K562 (cell line): ENCODE measurements around the gene CAPZA1. TPM values are rescaled to one million over a fixed set of nuclear protein-coding genes. Genes with fewer than 3 reads are reported as not detected.

ENCODE experiments used
- BCL6 ChIP-seq: fragments of 250-450 bp; sonication (Bioruptor Pico); IDR thresholded peaks from 2 replicates; pipeline ENCODE4 v1.4.0; 2020
- CCNT2 ChIP-seq: IDR thresholded peaks from 2 replicates; pipeline ENCODE4 v1.6.1; 2011; ENCODE audit warnings: borderline replicate concordance, low read depth, mild to moderate bottlenecking, moderate library complexity, mixed read lengths, low read length; ENCODE audit not compliant: insufficient read length; ENCODE audit errors: extremely low read depth
- CHD1 ChIP-seq: fragments of 200-600 bp; sonication (generic); IDR thresholded peaks from one replicate; pipeline ENCODE4 v1.6.1; 2012; ENCODE audit warnings: mild to moderate bottlenecking, moderate library complexity, low read length, inconsistent platforms
- FIP1L1 ChIP-seq: fragments of 200-400 bp; formaldehyde crosslinking; IDR thresholded peaks from 2 replicates; pipeline ENCODE4 v1.6.1; 2018; ENCODE audit warnings: mild to moderate bottlenecking, low read depth, low read length; ENCODE audit not compliant: poor library complexity, severe bottlenecking
- FOS ChIP-seq: IDR thresholded peaks from 3 replicates; pipeline ENCODE4 v1.6.1; 2011; ENCODE audit not compliant: insufficient read length; ENCODE audit errors: extremely low read depth
- KAT7 ChIP-seq: sonication (generic); formaldehyde crosslinking; IDR thresholded peaks from 2 replicates; pipeline ENCODE4 v1.8.0; 2022; ENCODE audit warnings: missing genetic modification reagents, mild to moderate bottlenecking, borderline replicate concordance
- KDM2B ChIP-seq: fragments of 250-450 bp; sonication (Bioruptor Pico); IDR thresholded peaks from 2 replicates; pipeline ENCODE4 v1.8.0; 2021; ENCODE audit warnings: mild to moderate bottlenecking, moderate library complexity
- KDM5B ChIP-seq: fragments of 200-600 bp; sonication (generic); IDR thresholded peaks from 2 replicates; pipeline ENCODE4 v1.6.1; 2012; ENCODE audit warnings: low read depth, mild to moderate bottlenecking, moderate library complexity, low read length, control low read depth, inconsistent platforms; ENCODE audit not compliant: insufficient replicate concordance
- L3MBTL2 ChIP-seq: fragments of 450-650 bp; IDR thresholded peaks from 2 replicates; pipeline ENCODE4 v1.6.1; 2016; ENCODE audit warnings: mild to moderate bottlenecking, moderate library complexity
- MAZ ChIP-seq, 2 experiments: fragments of 450-650 bp in 1 of 2; sonication (generic) in 1 of 2; formaldehyde crosslinking; IDR thresholded peaks in 1 of 2; conservative IDR thresholded peaks in 1 of 2; 2 replicates each; pipeline versions ENCODE4 v1.4.0 to v1.5.0; 2020; ENCODE audit warnings: mild to moderate bottlenecking in 1 of 2, missing genetic modification reagents in 1 of 2
- NR4A1 ChIP-seq, 2 experiments: fragments of 250-450 bp in 1 of 2; fragments of 450-650 bp in 1 of 2; sonication (Bioruptor Pico) in 1 of 2; IDR thresholded peaks; 2 replicates each; pipeline versions ENCODE4 v1.4.0 to v1.6.1; 2016 to 2020; ENCODE audit warnings: mild to moderate bottlenecking in 2 of 2, missing compliant biosample characterization in 1 of 2, missing genetic modification characterization in 1 of 2, moderate library complexity in 1 of 2
- POLR3A ChIP-seq: IDR thresholded peaks from 2 replicates; pipeline ENCODE4 v1.6.1; 2011; ENCODE audit warnings: borderline replicate concordance, mild to moderate bottlenecking, moderate library complexity; ENCODE audit not compliant: insufficient read length, insufficient read depth; ENCODE audit errors: extremely low read depth
- RAD21 ChIP-seq, 2 experiments: fragments of 250-450 bp in 1 of 2; fragments of 450-650 bp in 1 of 2; sonication (Bioruptor Pico) in 1 of 2; formaldehyde crosslinking in 1 of 2; IDR thresholded peaks in 1 of 2; conservative IDR thresholded peaks in 1 of 2; 2 replicates each; pipeline versions ENCODE4 v1.4.0 to v1.8.0; 2020 to 2022; ENCODE audit warnings: mild to moderate bottlenecking in 2 of 2, moderate library complexity in 1 of 2
- RB1 ChIP-seq: fragments of 450-650 bp; IDR thresholded peaks from 2 replicates; pipeline ENCODE4 v1.6.1; 2017; ENCODE audit warnings: low read depth, mild to moderate bottlenecking
- RBFOX2 ChIP-seq: fragments of 200-400 bp; formaldehyde crosslinking; IDR thresholded peaks from 2 replicates; pipeline ENCODE4 v1.6.1; 2017; ENCODE audit warnings: low read depth, mild to moderate bottlenecking, low read length, moderate library complexity
- RBM34 ChIP-seq: fragments of 200-400 bp; formaldehyde crosslinking; IDR thresholded peaks from 2 replicates; pipeline ENCODE4 v1.6.1; 2018; ENCODE audit warnings: low read length, borderline replicate concordance; ENCODE audit not compliant: insufficient read depth
- SPI1 ChIP-seq: IDR thresholded peaks from 2 replicates; pipeline ENCODE4 v1.6.1; 2011; ENCODE audit warnings: low read depth, low read length, control low read depth, borderline replicate concordance
- ZBTB7A ChIP-seq: IDR thresholded peaks from 2 replicates; pipeline ENCODE4 v1.6.1; 2011; ENCODE audit warnings: low read depth, mild to moderate bottlenecking, low read length, moderate library complexity, borderline replicate concordance; ENCODE audit not compliant: control insufficient read depth
- ZC3H8 ChIP-seq: fragments of 450-650 bp; IDR thresholded peaks from 2 replicates; pipeline ENCODE4 v1.6.1; 2017
- ZNF586 ChIP-seq: fragments of 450-650 bp; formaldehyde crosslinking; conservative IDR thresholded peaks from 2 replicates; pipeline ENCODE4 v1.4.0; 2020; ENCODE audit warnings: mild to moderate bottlenecking, moderate library complexity
- polyA plus RNA-seq, 8 experiments: library from polyadenylated mRNA; depleted of rRNA in 4 of 8; stranded (reverse) in 5 of 8; unstranded in 3 of 8; fragments of >200 nt; fragmentation: Nextera tagmentation in 2 of 8; fragmentation: Illumina TruSeq in 1 of 8; extraction: Ambion mirVana in 2 of 8; extraction: Trizol in 1 of 8; gene quantifications; 2 replicates each; pipeline versions ENCODE4 v1.2.1 to v1.2.3, GENCODE V29; 2011 to 2014; ENCODE audit warnings: inconsistent platforms in 1 of 8, missing spikeins in 1 of 8
- total RNA-seq, 7 experiments: library from RNA; depleted of rRNA in 6 of 7; stranded (reverse); fragments of >200 nt in 6 of 7; fragmentation: Illumina TruSeq in 2 of 7; extraction: Trizol in 2 of 7; gene quantifications; 2 replicates each; pipeline versions ENCODE4 v1.2.1 to v1.2.3, GENCODE V29; 2011 to 2021; ENCODE audit warnings: low replicate concordance in 1 of 7
- TF ChIP-seq, protein P1 (sequence below), 2 experiments: fragments of 250-450 bp in 1 of 2; fragments of 450-650 bp in 1 of 2; sonication (Bioruptor Pico) in 1 of 2; IDR thresholded peaks; 2 replicates each; pipeline versions ENCODE4 v1.6.1 to v1.8.0; 2016 to 2021; ENCODE audit warnings: mild to moderate bottlenecking in 2 of 2, moderate library complexity in 2 of 2, missing compliant biosample characterization in 1 of 2, missing genetic modification characterization in 1 of 2
- TF ChIP-seq, protein P2 (sequence below), 2 experiments: IDR thresholded peaks; 2 replicates each; pipeline ENCODE4 v1.6.1; 2012; ENCODE audit warnings: improper control_type of control experiment in 2 of 2, low read depth in 2 of 2, low read length in 2 of 2, borderline replicate concordance in 1 of 2

The CAPZA1 gene
- total and polyA plus RNA-seq, 9 of the 15 experiments (the other 6 are each of a cell fraction or from before 2014, with no cell fraction given): 237 to 1,020 (median 306) TPM

DNA sequence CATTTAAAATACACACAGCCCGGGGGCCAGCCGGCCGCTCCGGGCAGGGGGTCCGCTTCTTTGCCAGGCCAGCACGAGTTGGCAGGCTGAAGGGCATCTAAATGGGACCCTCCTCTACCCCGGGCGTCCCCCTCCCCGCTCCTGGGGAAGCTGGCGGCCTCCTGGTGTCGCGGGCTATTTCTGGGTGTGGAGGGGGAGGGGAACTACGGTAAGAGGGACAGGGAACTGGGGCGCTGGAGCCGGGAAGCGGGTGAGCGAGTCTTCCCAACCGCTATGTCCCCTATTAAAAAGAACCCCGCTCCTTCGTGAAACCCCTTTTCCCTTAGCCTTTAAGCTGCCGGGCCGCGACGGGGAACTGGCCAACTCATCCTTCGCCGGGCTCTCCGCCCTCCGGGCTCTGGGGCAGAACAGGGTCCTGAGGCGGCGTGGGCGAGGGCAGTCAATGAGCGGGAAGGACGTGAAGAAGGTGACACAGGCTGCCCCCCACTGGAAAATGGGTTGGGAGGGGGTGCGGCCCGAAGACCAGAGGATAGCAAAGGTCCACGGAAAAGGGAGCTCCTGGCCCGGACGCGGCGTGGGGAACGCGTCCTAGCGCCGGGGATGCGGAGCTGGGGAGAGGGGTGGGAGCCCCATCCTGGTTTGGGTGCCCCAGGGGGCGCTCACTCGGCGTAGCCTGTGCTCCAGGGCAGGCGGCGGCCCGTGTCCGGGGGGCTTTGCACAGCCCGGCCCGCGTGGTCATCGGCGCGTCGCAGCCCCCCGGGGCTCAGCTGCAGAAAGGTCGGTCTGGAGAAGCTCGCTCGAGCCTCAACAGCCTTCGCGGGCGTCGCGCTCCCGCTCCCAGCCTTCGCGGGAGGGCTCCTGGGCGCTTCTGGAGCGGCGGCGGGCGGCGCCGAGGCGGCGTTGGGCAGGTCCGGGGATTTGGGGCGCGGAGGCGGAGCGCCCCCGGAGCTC lies 95.0 kb downstream of the CAPZA1 start (continued):
- TF ChIP-seq MAZ (CRISPR knock-in tag; conservative IDR thresholded peaks at IDR 0.05 in 1 of 2, IDR thresholded peaks at IDR 0.05 in 1 of 2) (peak in 1 of 2 experiments; percentile 39; a peak in 2 of 4 replicates), ZC3H8 (no peak), SPI1 (0 out of 2 replicates have a peak, but pooled peaks have one; percentile 1), KDM5B (peak; percentile 39), POLR3A (no peak), L3MBTL2 (peak; percentile 75), RBFOX2 (peak; percentile 57), KDM2B (peak; percentile 98), ZNF586 (CRISPR knock-in tag) (no peak), CHD1 (peak; percentile 45), KAT7 (CRISPR knock-in tag) (peak; percentile 76; the same call in 1 of the 2 replicates), RB1 (peak; percentile 58; the same call in 1 of the 2 replicates), FOS (no peak), NR4A1 (CRISPR knock-in tag; IDR thresholded peaks at IDR 0.05) (no peak), NR4A1 (tag; IDR thresholded peaks at IDR 0.05) (0 out of 2 replicates have a peak, but pooled peaks have one; percentile 35), BCL6 (CRISPR knock-in tag) (no peak), CCNT2 (peak; percentile 57), FIP1L1 (peak; percentile 51), ZBTB7A (peak; percentile 63), RBM34 (0 out of 2 replicates have a peak, but pooled peaks have one; percentile 56), RAD21 (CRISPR knock-in tag; conservative IDR thresholded peaks at IDR 0.05 in 1 of 2, IDR thresholded peaks at IDR 0.05 in 1 of 2) (0 out of 4 replicates have a peak, but pooled peaks of 1 of the 2 experiments have one; percentile 1)
- TF ChIP-seq, protein P1, sequence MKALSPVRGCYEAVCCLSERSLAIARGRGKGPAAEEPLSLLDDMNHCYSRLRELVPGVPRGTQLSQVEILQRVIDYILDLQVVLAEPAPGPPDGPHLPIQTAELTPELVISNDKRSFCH (CRISPR knock-in tag; IDR thresholded peaks at IDR 0.05): no peak
- TF ChIP-seq, protein P1 (tag; IDR thresholded peaks at IDR 0.05): 0 out of 2 replicates have a peak, but pooled peaks have one; percentile 20
- TF ChIP-seq, protein P2, sequence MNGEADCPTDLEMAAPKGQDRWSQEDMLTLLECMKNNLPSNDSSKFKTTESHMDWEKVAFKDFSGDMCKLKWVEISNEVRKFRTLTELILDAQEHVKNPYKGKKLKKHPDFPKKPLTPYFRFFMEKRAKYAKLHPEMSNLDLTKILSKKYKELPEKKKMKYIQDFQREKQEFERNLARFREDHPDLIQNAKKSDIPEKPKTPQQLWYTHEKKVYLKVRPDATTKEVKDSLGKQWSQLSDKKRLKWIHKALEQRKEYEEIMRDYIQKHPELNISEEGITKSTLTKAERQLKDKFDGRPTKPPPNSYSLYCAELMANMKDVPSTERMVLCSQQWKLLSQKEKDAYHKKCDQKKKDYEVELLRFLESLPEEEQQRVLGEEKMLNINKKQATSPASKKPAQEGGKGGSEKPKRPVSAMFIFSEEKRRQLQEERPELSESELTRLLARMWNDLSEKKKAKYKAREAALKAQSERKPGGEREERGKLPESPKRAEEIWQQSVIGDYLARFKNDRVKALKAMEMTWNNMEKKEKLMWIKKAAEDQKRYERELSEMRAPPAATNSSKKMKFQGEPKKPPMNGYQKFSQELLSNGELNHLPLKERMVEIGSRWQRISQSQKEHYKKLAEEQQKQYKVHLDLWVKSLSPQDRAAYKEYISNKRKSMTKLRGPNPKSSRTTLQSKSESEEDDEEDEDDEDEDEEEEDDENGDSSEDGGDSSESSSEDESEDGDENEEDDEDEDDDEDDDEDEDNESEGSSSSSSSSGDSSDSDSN (IDR thresholded peaks at IDR 0.05; ENCODE audit: borderline replicate concordance in 1 of 2, low read depth in 2 of 2, low read length in 2 of 2): 0 out of 4 replicates have a peak, but pooled peaks have one; percentile 25 to 66
